ENCODE measurements around the gene CCDC169.

The CCDC169 gene

GRCh38 chr13:36231236-36231635 lies 66.4 kb downstream of the CCDC169 start:
- no peak for DNase-seq

DNA sequence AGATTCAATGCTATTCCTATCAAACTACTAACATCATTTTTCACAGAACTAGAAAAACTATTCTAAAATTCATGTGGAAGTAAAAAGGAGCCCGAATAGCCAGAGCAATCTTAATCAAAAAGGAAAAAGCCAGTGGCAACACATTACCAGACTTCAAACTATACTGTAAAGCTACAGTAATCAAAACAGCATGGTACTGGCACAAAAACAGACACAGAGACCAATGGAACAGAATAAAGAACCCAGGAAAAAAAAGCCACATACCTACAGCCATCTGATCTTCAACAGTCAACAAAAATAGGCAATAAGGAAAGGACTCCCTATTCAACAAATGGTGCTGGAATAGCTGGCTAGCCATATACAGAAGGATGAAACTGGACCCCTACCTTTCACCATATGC lies 72.9 kb downstream of the CCDC169 start:
- no peak for DNase-seq

DNA sequence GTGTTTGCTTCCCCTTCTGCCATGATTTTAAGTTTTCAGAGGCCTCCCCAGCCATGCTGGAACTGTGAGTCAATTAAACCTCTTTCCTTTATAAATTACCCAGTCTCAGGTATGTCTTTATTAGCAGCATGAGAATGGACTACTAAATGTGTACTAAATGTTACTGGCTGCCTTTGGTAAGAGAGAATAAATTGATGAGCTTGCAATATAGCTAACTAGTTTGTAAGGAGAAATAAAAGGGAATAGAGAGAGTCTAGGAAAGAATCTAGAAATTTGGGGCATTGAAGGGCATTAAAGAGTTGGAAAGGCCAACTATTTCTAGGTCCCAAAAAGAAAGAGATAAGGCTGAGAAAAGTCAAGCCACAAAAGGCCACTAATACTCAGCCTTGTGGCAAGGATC lies 77.7 kb downstream of the CCDC169 start:
- DNase-seq = no peak

GRCh38 chr13:36217456-36217855 lies 80.2 kb downstream of the CCDC169 start:
- DNase-seq = no peak

DNA sequence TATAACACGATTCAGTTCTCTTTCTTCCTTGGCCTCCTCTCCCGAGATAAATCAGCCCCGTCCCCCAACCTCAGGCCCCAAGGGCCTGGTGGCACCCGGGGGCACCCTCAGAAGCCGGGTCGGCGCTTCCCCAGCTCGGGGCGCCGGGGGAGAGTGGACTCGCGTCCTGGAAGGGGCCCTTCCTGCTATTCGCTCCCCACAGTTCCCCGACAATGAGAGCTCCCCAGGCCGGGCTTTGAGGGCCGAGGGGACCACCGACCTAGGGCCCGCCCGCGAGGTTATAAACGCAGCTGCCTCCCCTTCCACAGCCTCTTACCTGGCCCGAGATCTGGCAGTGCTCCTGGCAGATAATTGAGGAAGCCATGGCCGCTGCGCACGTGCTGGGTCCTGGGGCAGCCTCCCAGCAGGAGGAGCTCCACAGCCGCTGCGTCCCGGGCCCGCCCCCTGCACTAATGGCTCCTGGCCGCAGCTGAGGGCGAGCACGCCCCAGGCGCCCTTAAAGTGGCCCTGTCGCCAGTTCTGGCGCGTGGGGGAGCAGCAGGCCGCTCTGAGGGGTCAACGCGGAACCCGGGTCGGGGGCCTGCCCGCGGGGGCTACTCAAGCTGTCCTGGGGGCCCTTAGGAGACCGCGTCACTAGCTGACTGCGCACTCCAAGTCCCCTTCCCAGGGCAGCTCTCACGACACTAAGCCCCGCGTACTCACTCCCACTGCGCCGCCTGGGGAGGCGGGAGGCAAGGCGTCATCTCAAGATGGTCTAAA lies 83.3 kb downstream of the CCDC169 start, which contains the start of gene SOHLH2:
Gene SOHLH2, minus strand, starts transcription at position 394 of the 759 bp plus-strand sequence. Its CDS starts 30 bp downstream, at position 364.
- no peak for DNase-seq

- no peak for DNase-seq
These were observed 84.8 kb downstream of the CCDC169 start for GRCh38 chr13:36212789-36213188.

DNA sequence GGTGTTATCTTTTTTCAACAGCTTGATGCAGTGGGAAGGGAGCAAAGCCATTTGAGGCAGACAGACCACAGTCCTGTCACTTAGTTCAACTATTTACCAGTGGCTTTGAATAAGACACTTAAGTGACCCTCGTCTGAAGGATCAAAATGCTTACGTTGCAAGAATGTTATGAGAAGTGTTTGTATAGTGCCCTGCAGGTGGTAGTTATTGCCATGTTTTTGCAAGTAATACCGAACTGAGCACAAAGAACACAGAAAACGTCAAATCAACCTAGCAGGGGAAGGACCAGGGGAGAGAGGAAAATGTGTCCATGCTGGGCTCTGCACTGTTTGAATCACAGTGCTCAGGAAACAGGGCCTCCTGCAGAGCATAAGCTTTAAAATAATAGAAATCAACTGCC lies 86.0 kb downstream of the CCDC169 start:
- no peak for DNase-seq

DNA sequence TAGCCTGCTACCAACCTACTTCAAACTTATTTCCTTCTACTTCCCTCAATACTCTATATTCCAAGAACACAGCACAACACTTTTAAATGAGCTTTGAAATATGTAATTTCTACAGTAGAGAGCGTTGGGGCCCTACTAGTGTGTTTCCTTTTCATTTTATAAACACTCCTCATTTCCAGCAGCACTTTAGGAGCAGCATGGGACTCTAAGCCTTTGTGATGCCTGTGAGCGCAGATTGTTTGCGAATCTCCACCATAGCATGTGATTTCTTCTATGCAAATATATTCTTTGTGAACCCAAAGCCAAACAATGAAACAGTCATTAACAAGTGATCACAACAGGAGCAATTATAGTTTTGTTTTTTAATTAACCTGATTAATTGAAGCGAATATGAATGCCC lies 86.9 kb downstream of the CCDC169 start:
- DNase-seq = no peak

DNA sequence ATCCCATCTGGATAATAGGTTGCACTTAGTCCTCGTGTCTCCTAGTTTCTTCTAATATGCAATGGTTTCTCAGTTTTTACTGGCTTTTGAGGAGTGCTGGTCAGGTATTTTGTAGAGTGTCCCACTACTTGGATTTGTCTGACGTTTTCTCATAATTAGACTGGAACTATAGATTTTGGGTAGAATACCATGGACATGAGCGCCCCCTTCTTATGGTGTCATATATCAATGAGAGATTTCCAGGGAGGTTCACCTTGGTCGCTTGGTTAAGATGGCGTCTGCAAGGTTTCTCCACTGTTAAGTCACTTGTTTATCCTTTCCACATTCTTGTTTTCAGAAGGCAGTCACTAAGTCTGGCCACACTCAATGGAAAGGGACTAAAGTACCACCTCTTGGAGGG lies 89.9 kb downstream of the CCDC169 start:
- DNase-seq = no peak

GRCh38 chr13:36193151-36193855 lies 104.3 kb downstream of the CCDC169 start:
- DNase-seq = peak; percentile 44

DNA sequence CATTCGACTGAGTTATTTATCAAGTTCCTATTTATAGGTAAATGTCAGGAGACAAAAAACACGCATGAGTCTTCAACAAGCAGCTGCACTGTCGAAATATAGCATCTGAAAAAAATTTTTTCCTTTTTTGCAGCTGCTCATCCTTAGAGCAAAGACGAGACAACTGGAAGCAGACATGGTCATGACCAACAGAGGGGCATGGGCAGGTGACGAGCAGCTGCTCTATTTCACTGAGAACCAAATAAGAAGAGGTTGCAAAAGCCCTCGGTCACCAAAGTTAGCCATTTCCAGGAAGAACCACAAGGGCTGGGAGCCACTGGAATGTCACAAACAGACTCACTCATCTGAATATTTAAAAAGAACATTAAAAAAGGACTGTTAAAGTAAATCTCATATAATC lies 105.4 kb downstream of the CCDC169 start:
- DNase-seq = no peak

DNA sequence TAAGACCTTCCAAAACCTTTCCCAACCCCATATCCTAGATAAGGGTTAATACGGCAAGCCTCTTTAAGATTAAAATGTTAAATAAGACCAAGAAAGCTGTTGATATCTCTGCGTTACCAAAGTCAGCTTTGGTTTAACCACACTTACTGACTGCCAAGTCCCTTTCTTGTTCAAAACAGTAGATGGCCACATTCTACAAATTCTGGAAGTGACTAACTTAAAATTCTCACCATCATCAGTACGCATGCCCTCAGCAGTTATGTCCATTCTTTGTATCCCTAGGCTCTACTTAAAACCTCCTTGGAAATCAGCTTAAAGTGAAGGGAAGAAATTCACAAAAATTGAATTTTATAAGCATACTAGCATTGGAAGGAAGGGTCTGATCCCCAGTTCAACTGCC lies 106.8 kb downstream of the CCDC169 start:
- DNase-seq = no peak

DNA sequence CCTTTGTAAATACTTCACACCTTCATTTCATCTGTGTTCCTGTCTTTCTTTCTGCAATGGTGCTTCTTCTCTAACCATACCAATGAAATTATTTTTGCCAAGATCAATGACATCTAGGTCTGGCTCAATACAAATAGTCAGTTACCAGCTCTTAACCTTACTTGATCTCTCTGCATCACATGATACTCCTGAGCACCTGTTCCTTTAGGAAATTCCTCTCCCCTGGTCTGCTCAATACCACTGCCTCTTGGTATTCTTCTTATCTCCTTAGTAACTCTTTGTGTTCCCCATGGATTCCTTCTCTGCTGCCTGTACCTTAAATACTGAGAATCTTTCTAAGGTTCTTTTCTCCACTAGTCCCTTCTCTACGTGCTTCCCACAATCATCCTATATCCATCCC lies 109.2 kb downstream of the CCDC169 start:
- DNase-seq = no peak

GRCh38 chr13:36183901-36184300 lies 113.7 kb downstream of the CCDC169 start:
- no peak for DNase-seq
